KMS-11 (cell line): ENCODE measurements around the gene SNRNP40.

Source experiments
- H2AFZ ChIP-seq: fragments of 200-600 bp; sonication (generic); 2 replicates; pipeline ENCODE4 v1.6.1; 2016; ENCODE audit warnings: antibody characterized with exemption, mixed run types, low read depth
- H3K27ac ChIP-seq: fragments of 200-600 bp; sonication (generic); 2 replicates; pipeline ENCODE4 v1.6.1; 2016; ENCODE audit warnings: mild to moderate bottlenecking, mixed run types
- H3K27me3 ChIP-seq: fragments of 200-600 bp; sonication (generic); 2 replicates; pipeline ENCODE4 v1.6.1; 2017; ENCODE audit warnings: mild to moderate bottlenecking, low read depth, mixed run types, moderate library complexity; ENCODE audit not compliant: insufficient read depth
- H3K36me3 ChIP-seq: fragments of 200-600 bp; sonication (generic); 2 replicates; pipeline ENCODE4 v1.6.1; 2017; ENCODE audit warnings: mild to moderate bottlenecking, mixed run types; ENCODE audit not compliant: insufficient read depth
- H3K4me1 ChIP-seq: fragments of 200-600 bp; sonication (generic); 2 replicates; pipeline ENCODE4 v1.6.1; 2016; ENCODE audit warnings: mild to moderate bottlenecking, low read depth, mixed run types; ENCODE audit not compliant: poor library complexity, severe bottlenecking
- H3K4me2 ChIP-seq: fragments of 200-600 bp; sonication (generic); 2 replicates; pipeline ENCODE4 v1.7.0; 2016; ENCODE audit warnings: mild to moderate bottlenecking, mixed run types
- H3K4me3 ChIP-seq: fragments of 200-600 bp; sonication (generic); IDR thresholded peaks from 2 replicates; pipeline ENCODE4 v1.6.1; 2017; ENCODE audit warnings: low read depth, low read length, mixed read lengths; ENCODE audit not compliant: insufficient read depth
- H3K79me2 ChIP-seq: fragments of 200-600 bp; sonication (generic); 2 replicates; pipeline ENCODE4 v1.6.1; 2016; ENCODE audit warnings: low read depth, mixed run types; ENCODE audit not compliant: insufficient read depth
- H3K9ac ChIP-seq: fragments of 200-600 bp; sonication (generic); 2 replicates; pipeline ENCODE4 v1.6.1; 2016; ENCODE audit warnings: mild to moderate bottlenecking, mixed run types
- H4K20me1 ChIP-seq: fragments of 200-600 bp; sonication (generic); 2 replicates; pipeline ENCODE4 v1.6.1; 2016; ENCODE audit warnings: mild to moderate bottlenecking, mixed run types; ENCODE audit not compliant: insufficient read depth
- CTCF ChIP-seq: fragments of 200-600 bp; sonication (generic); conservative IDR thresholded peaks from 2 replicates; pipeline ENCODE4 v1.6.1; 2017; ENCODE audit warnings: low read depth, mild to moderate bottlenecking, antibody characterized with exemption, low read length, moderate library complexity, mixed read lengths

The SNRNP40 gene

GRCh38 chr1:31273619-31274018, 23.0 kb downstream of the SNRNP40 start:
- H3K9ac ChIP-seq = no peak overlapping the region
- no peak for TF ChIP-seq CTCF
- no peaks in the 10 kb centered on the region; the same call in 1 of the 2 replicates for H3K79me2 ChIP-seq
- no peak overlapping the region for H3K4me2 ChIP-seq
- H3K27ac ChIP-seq = no peak overlapping the region
- H4K20me1 ChIP-seq = peaks cover 4% of the 10 kb centered on the region; the same call in 1 of the 2 replicates
- H2AFZ ChIP-seq = no peak overlapping the region
- H3K4me1 ChIP-seq = no peaks in the 10 kb centered on the region
- H3K27me3 ChIP-seq = no peaks in the 10 kb centered on the region
- H3K4me3 ChIP-seq = no peak overlapping the region
- H3K36me3 ChIP-seq = peaks cover 15% of the 10 kb centered on the region; the same call in 1 of the 2 replicates

- Histone ChIP-seq H3K27me3 (no peaks in the 10 kb centered on the region), H3K4me1 (no peaks in the 10 kb centered on the region), H3K4me2 (no peak overlapping the region), H3K36me3 (peaks cover 20% of the 10 kb centered on the region; the same call in 1 of the 2 replicates), H2AFZ (no peak overlapping the region), H3K27ac (no peak overlapping the region), H3K4me3 (no peak overlapping the region), H3K9ac (no peak overlapping the region), H4K20me1 (peaks cover 4% of the 10 kb centered on the region; the same call in 1 of the 2 replicates), H3K79me2 (no peaks in the 10 kb centered on the region; the same call in 1 of the 2 replicates)
- TF ChIP-seq CTCF = no peak
Measured at GRCh38 chr1:31272369-31272768, 24.2 kb downstream of the SNRNP40 start.

- H3K79me2 ChIP-seq = no peaks in the 10 kb centered on the region
- no peak overlapping the region for H3K9ac ChIP-seq
- H3K27me3 ChIP-seq = no peaks in the 10 kb centered on the region
- H2AFZ ChIP-seq = no peak overlapping the region
- H3K27ac ChIP-seq = no peak overlapping the region
- no peaks in the 10 kb centered on the region for H3K4me1 ChIP-seq
- no peak overlapping the region for H3K4me3 ChIP-seq
- 0 out of 2 replicates have a peak, but pooled peaks cover 7% of the 10 kb centered on the region for H4K20me1 ChIP-seq
- no peak overlapping the region for H3K4me2 ChIP-seq
- peaks cover 12% of the 10 kb centered on the region; the same call in 1 of the 2 replicates for H3K36me3 ChIP-seq
- TF ChIP-seq CTCF = no peak
Measured at GRCh38 chr1:31266547-31266946, 30.0 kb downstream of the SNRNP40 start.

GRCh38 chr1:31264790-31265386, 31.7 kb downstream of the SNRNP40 start:
- Histone ChIP-seq H4K20me1 (0 out of 2 replicates have a peak, but pooled peaks cover 7% of the 10 kb centered on the region), H3K4me3 (no peak overlapping the region), H3K27ac (no peak overlapping the region), H3K4me1 (no peaks in the 10 kb centered on the region), H3K4me2 (no peak overlapping the region), H3K36me3 (peaks cover 5% of the 10 kb centered on the region; the same call in 1 of the 2 replicates), H3K9ac (no peak overlapping the region), H3K79me2 (no peaks in the 10 kb centered on the region), H3K27me3 (no peaks in the 10 kb centered on the region), H2AFZ (no peak overlapping the region)
- no peak for TF ChIP-seq CTCF
